Spinal cord (tissue), 10 donors: ENCODE data around the gene MYH1. TPM values are rescaled to one million over a fixed set of nuclear protein-coding genes. Genes with fewer than 3 reads are reported as not detected.

ENCODE experiments used
- DNase-seq, 6 donors: peaks; one replicate each; pipeline versions ENCODE4 v3.0.0 to v3.0.0-alpha.2; 2013 to 2015; ENCODE audit warnings: low spot score in 6 of 6, low read depth in 4 of 6
- H3K27ac ChIP-seq: one replicate; pipeline ENCODE4 v1.5.1; 2013; ENCODE audit warnings: low read depth, low read length, control low read depth
- H3K27me3 ChIP-seq: one replicate; pipeline ENCODE4 v1.6.1; 2013; ENCODE audit warnings: low read length; ENCODE audit not compliant: control insufficient read depth, insufficient read depth
- H3K36me3 ChIP-seq: one replicate; pipeline ENCODE4 v1.6.1; 2013; ENCODE audit warnings: low read length; ENCODE audit not compliant: control insufficient read depth, insufficient read depth
- H3K4me1 ChIP-seq: one replicate; pipeline ENCODE4 v1.6.1; 2013; ENCODE audit warnings: low read length; ENCODE audit not compliant: control insufficient read depth, insufficient read depth
- H3K4me3 ChIP-seq: one replicate; pipeline ENCODE4 v1.5.1; 2013; ENCODE audit warnings: low read depth, low read length, control low read depth
- H3K9me3 ChIP-seq: one replicate; pipeline ENCODE4 v1.6.1; 2013; ENCODE audit warnings: low read length; ENCODE audit not compliant: control insufficient read depth, insufficient read depth
- WGBS: methylation state at CpG from one replicate; pipeline ENCODE4 v1.1.5; 2013; ENCODE audit warnings: missing lambda C conversion rate; ENCODE audit not compliant: insufficient coverage; 5-methylcytosine and 5-hydroxymethylcytosine counted together
- polyA plus RNA-seq, 2 donors: library from polyadenylated mRNA; unstranded; fragments of 120-200 nt; gene quantifications; one replicate each; pipeline ENCODE4 v1.2.1, GENCODE V29; 2013; ENCODE audit not compliant: insufficient read length in 2 of 2
- total RNA-seq, 2 donors: library from RNA; depleted of rRNA in 1 of 2; stranded (reverse); fragments of 120-200 nt in 1 of 2; fragments of >200 nt in 1 of 2; gene quantifications; one replicate each; pipeline versions ENCODE4 v1.2.3 to v1.2.4, GENCODE V29; 2013 to 2014
- donor health status: healthy.

The MYH1 gene
- total and polyA plus RNA-seq, 4 donors, result not detected

DNA sequence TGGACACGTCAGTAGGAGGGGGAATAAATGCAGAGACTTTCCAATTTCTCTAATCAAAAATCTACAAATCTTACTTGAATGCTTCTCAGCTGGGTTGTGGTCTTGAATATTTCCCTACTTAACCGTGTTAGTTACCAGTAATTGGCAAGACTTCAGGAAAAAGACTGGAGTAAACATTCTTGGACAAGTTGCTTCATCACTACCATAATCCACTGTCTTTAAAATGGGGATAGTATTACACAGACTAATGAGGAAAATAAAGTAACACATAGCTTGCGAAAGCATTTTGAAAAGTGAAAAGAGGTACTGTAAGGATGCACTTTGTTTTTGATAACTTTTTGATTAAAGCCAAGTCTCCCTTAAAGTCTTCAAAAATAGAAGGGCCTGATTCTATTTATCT, 18.4 kb downstream of the MYH1 start:
- no peak for DNase-seq
- Histone ChIP-seq H3K4me1 (no peaks in the 10 kb centered on the region), H3K9me3 (no peaks in the 10 kb centered on the region), H3K27ac (no peak overlapping the region), H3K4me3 (no peak overlapping the region), H3K36me3 (no peaks in the 10 kb centered on the region), H3K27me3 (no peaks in the 10 kb centered on the region)
- no CpG with 5 or more reads among the region's 3 CpGs for WGBS

- Histone ChIP-seq H3K36me3 (no peaks in the 10 kb centered on the region), H3K4me3 (no peak overlapping the region), H3K27me3 (no peaks in the 10 kb centered on the region), H3K27ac (no peak overlapping the region), H3K9me3 (peaks cover 10% of the 10 kb centered on the region), H3K4me1 (no peaks in the 10 kb centered on the region)
- DNase-seq, result no peak
- no CpG with 5 or more reads among the region's 2 CpGs for WGBS
Observed at GRCh38 chr17:10492004-10492403, 26.3 kb downstream of the MYH1 start.

- WGBS, result 80% methylated on average over 1 of the region's 1 CpG
- Histone ChIP-seq H3K27ac (no peak overlapping the region), H3K9me3 (peaks cover 2% of the 10 kb centered on the region), H3K4me1 (no peaks in the 10 kb centered on the region), H3K4me3 (no peak overlapping the region), H3K27me3 (no peaks in the 10 kb centered on the region), H3K36me3 (no peaks in the 10 kb centered on the region)
- no peak for DNase-seq
Observed at GRCh38 chr17:10482252-10482651, 36.1 kb downstream of the MYH1 start.

GRCh38 chr17:10477701-10478100, 40.6 kb downstream of the MYH1 start:
- Histone ChIP-seq H3K4me1 (no peaks in the 10 kb centered on the region), H3K4me3 (no peak overlapping the region), H3K27me3 (no peaks in the 10 kb centered on the region), H3K27ac (no peak overlapping the region), H3K9me3 (peaks cover 2% of the 10 kb centered on the region), H3K36me3 (no peaks in the 10 kb centered on the region)
- DNase-seq, result no peak
- WGBS, result 83% methylated on average over 1 of the region's 1 CpG

GRCh38 chr17:10474536-10474935, 43.8 kb downstream of the MYH1 start:
- H3K27me3 ChIP-seq, result no peaks in the 10 kb centered on the region
- WGBS, result no CpG with 5 or more reads among the region's 4 CpGs
- no peak overlapping the region for H3K4me3 ChIP-seq
- no peaks in the 10 kb centered on the region for H3K36me3 ChIP-seq
- H3K27ac ChIP-seq, result no peak overlapping the region
- DNase-seq, result no peak
- H3K9me3 ChIP-seq, result no peaks in the 10 kb centered on the region
- H3K4me1 ChIP-seq, result no peaks in the 10 kb centered on the region

DNA sequence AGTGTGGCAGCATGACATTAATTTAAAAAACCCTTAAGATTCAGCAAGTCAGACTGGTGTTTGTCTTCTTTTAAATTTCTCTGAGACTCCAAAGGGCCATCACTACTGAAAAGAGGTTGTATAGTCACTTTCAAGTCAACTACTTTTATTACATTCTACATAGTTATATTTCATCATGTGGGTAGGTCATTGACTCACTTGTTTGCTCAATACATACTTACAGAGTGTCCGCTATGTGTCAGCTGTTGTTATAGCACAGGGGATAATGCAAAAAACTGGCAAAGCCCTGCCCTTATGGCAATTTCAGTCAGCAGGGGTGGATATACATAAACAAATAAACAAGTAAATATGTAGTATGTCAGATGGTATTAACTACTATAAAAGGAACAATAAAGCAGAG, 46.5 kb downstream of the MYH1 start:
- DNase-seq, result no peak
- Histone ChIP-seq H3K36me3 (no peaks in the 10 kb centered on the region), H3K9me3 (no peaks in the 10 kb centered on the region), H3K4me3 (no peak overlapping the region), H3K4me1 (no peaks in the 10 kb centered on the region), H3K27ac (no peak overlapping the region), H3K27me3 (no peaks in the 10 kb centered on the region)
- WGBS, result no CpG with 5 or more reads among the region's 1 CpG

DNA sequence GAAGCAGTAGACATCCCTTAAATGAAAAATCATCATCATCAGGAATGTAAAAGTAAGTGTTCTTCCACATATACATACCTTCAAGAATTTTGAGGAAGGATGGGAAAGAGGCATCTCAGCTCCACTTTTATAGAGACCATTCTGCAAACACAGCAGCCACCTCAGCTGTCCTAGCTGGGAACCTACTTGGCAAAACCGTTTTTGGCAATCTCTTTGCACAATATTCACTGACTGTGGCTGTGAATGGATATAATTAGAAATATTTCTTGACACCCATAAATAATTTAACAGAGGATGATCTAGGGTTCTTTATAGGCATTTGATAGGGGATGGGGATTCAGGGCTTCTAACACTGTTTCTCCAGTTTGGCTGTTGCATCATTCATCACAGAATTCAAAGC, 48.9 kb downstream of the MYH1 start, which contains the start of gene MYH4:
Gene MYH4 (minus strand): TSS at position 101 of the 400 bp plus-strand sequence. CDS start 2,814 bp downstream, outside the sequence.
- H3K4me3 ChIP-seq, result no peak within 1 kb of the TSS
- no peaks in the 10 kb centered on the region for H3K9me3 ChIP-seq
- H3K4me1 ChIP-seq, result no peaks in the 10 kb centered on the region
- no CpG with 5 or more reads among the region's 1 CpG for WGBS
- no peaks in the 10 kb centered on the region for H3K27me3 ChIP-seq
- no peaks in the 10 kb centered on the region for H3K36me3 ChIP-seq
- H3K27ac ChIP-seq, result no peak within 1 kb of the TSS
- no peak for DNase-seq

- DNase-seq, result no peak
- Histone ChIP-seq H3K36me3 (no peaks in the 10 kb centered on the region), H3K9me3 (no peaks in the 10 kb centered on the region), H3K4me1 (no peaks in the 10 kb centered on the region), H3K27ac (no peak overlapping the region), H3K4me3 (no peak overlapping the region), H3K27me3 (no peaks in the 10 kb centered on the region)
- WGBS, result no CpG with 5 or more reads among the region's 4 CpGs
Observed at GRCh38 chr17:10463402-10463801, 54.9 kb downstream of the MYH1 start.

- DNase-seq, result no peak
- H3K27ac ChIP-seq, result no peak overlapping the region
- 94% methylated on average over 3 of the region's 4 CpGs for WGBS
Observed at GRCh38 chr17:10460062-10460461, 58.3 kb downstream of the MYH1 start.

DNA sequence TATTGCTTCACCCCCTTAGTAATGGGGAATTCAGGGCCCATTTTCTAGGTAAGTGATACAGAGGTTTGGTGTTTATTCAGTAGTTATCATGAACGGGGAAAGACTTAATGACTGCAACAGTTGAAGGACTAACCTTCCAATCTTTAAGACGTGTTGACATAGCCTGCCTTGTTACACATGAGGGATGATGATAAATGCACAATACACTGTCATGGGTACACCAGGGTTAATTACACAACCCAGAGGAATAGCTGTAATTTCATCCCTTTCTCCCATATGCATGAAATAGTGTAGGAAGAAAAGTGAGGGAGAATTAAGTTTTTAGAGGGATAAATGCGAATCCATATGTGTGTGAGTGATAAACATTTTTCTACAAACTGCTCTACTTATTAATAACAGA, 59.6 kb downstream of the MYH1 start:
- H3K9me3 ChIP-seq, result no peaks in the 10 kb centered on the region
- H3K4me3 ChIP-seq, result no peak overlapping the region
- WGBS, result no CpG with 5 or more reads among the region's 3 CpGs
- no peak overlapping the region for H3K27ac ChIP-seq
- H3K36me3 ChIP-seq, result no peaks in the 10 kb centered on the region
- H3K27me3 ChIP-seq, result no peaks in the 10 kb centered on the region
- no peak for DNase-seq
- no peaks in the 10 kb centered on the region for H3K4me1 ChIP-seq

More at GRCh38 chr17:10460062-10460461, 58.3 kb downstream of the MYH1 start:
- Histone ChIP-seq H3K9me3 (no peaks in the 10 kb centered on the region), H3K27me3 (no peaks in the 10 kb centered on the region), H3K36me3 (no peaks in the 10 kb centered on the region), H3K4me3 (no peak overlapping the region), H3K4me1 (no peaks in the 10 kb centered on the region)
